ENCODE data around the gene KCNH2. TPM values are rescaled to one million over a fixed set of nuclear protein-coding genes. Genes with fewer than 3 reads are reported as not detected.
A peak's percentile ranks its signal among the peaks of the same experiment; 100 is the strongest.
"Not testable (repeated sequence)": the region's sequence is repeated elsewhere in the genome, so short reads cannot be mapped to it uniquely, and the experiment has no call there.

Gene KCNH2
- polyA plus RNA-seq, 3 donors: not detected

GRCh38 chr7:151026771-151027727 lies 48.9 kb upstream of the KCNH2 start:
- not testable (repeated sequence) for DNase-seq; H4K20me1 ChIP-seq (ENCODE audit: insufficient read depth, low read length); H3K27ac ChIP-seq (ENCODE audit: low read depth in 1 of 2, low read length in 2 of 2); H3K9me3 ChIP-seq (replicated peaks in 1 of 2; ENCODE audit: control insufficient read depth in 1 of 2, insufficient read depth in 1 of 2, low read length in 2 of 2); H3K27me3 ChIP-seq (ENCODE audit: control insufficient read depth in 2 of 2, insufficient read depth in 2 of 2, low read length in 2 of 2); H3K9me3 Mint-ChIP-seq; H3K36me3 Mint-ChIP-seq; H3K79me2 ChIP-seq (ENCODE audit: insufficient read depth, low read length); H3K36me3 ChIP-seq (replicated peaks in 1 of 2; ENCODE audit: control insufficient read depth in 1 of 2, insufficient read depth in 2 of 2, low read length in 2 of 2); H3K9ac ChIP-seq (ENCODE audit: insufficient read depth, low read length, poor library complexity, severe bottlenecking)
- Mint-ChIP-seq H3K27me3 (ENCODE audit: low read depth in 3 of 3) (peaks cover 6 to 28% (median 8%) of the 10 kb centered on the region in 3 donors), H3K4me1 (peaks cover 22% of the 10 kb centered on the region), H3K27ac (peak overlapping the region; percentile 91 to 97 (median 95)), H3K4me3 (peak overlapping the region; percentile 91 to 94)
- peaks cover 14 to 18% of the 10 kb centered on the region in 2 donors for H3K4me1 ChIP-seq (ENCODE audit: control insufficient read depth in 1 of 2, insufficient read depth in 2 of 2, low read length in 2 of 2)
- peak overlapping the region; percentile 89 for H2AFZ ChIP-seq (ENCODE audit: insufficient read depth, low read depth, low read length, poor library complexity, severe bottlenecking)
- peak overlapping the region; percentile 74 for H3K4me2 ChIP-seq (replicated peaks; ENCODE audit: extremely low read depth, low read length, poor library complexity, severe bottlenecking)
- peak overlapping the region in 1 of 3 experiments; percentile 98 for H3K4me3 ChIP-seq (replicated peaks in 1 of 3; ENCODE audit: low read depth in 2 of 3, low read length in 3 of 3)
- intact Hi-C loops (cut with micrococcal nuclease): loop anchor here in 1 of 2 donors (5.0 kb wide), 1 partner anchor 85 kb away; no protein-coding TSS in a partner anchor
- WGBS (ENCODE audit: insufficient coverage): 63% methylated on average over 7 of the region's 19 CpGs

GRCh38 chr7:151025924-151026671 lies 48.0 kb upstream of the KCNH2 start:
- Mint-ChIP-seq H3K27me3 (ENCODE audit: low read depth in 3 of 3) (peaks cover 14 to 35% (median 16%) of the 10 kb centered on the region in 3 donors), H3K27ac (peak overlapping the region in 1 of 7 donors; percentile 91), H3K4me1 (peaks cover 22% of the 10 kb centered on the region), H3K4me3 (peak overlapping the region in 1 of 2 donors; percentile 15), H3K36me3 (no peaks in the 10 kb centered on the region), H3K9me3 (peaks cover 0 to 2% (median 0%) of the 10 kb centered on the region in 7 donors)
- H3K27me3 ChIP-seq (ENCODE audit: control insufficient read depth in 2 of 2, insufficient read depth in 2 of 2, low read length in 2 of 2): peaks cover 0 to 9% of the 10 kb centered on the region in 2 donors
- 83% methylated on average over 4 of the region's 4 CpGs for WGBS (ENCODE audit: insufficient coverage)
- TF ChIP-seq CTCF (IDR thresholded peaks at IDR 0.05): no peak
- H3K4me2 ChIP-seq (replicated peaks; ENCODE audit: extremely low read depth, low read length, poor library complexity, severe bottlenecking): no peak overlapping the region
- H3K79me2 ChIP-seq (ENCODE audit: insufficient read depth, low read length): peaks cover 4% of the 10 kb centered on the region
- intact Hi-C loops (cut with micrococcal nuclease): loop anchor here in 1 of 2 donors (5.0 kb wide), 1 partner anchor 86 kb away; no protein-coding TSS in a partner anchor
- peak overlapping the region; percentile 33 for H2AFZ ChIP-seq (ENCODE audit: insufficient read depth, low read depth, low read length, poor library complexity, severe bottlenecking)
- no peak overlapping the region for H3K27ac ChIP-seq (ENCODE audit: low read depth in 1 of 2, low read length in 2 of 2)
- no peaks in the 10 kb centered on the region for H4K20me1 ChIP-seq (ENCODE audit: insufficient read depth, low read length)
- no peak overlapping the region for H3K9ac ChIP-seq (ENCODE audit: insufficient read depth, low read length, poor library complexity, severe bottlenecking)
- no peak for DNase-seq
- no peaks in the 10 kb centered on the region for H3K36me3 ChIP-seq (replicated peaks in 1 of 2; ENCODE audit: control insufficient read depth in 1 of 2, insufficient read depth in 2 of 2, low read length in 2 of 2)
- no peak overlapping the region for H3K4me3 ChIP-seq (replicated peaks in 1 of 3; ENCODE audit: low read depth in 2 of 3, low read length in 3 of 3)
- H3K9me3 ChIP-seq (replicated peaks in 1 of 2; ENCODE audit: control insufficient read depth in 1 of 2, insufficient read depth in 1 of 2, low read length in 2 of 2): no peaks in the 10 kb centered on the region
- H3K4me1 ChIP-seq (ENCODE audit: control insufficient read depth in 1 of 2, insufficient read depth in 2 of 2, low read length in 2 of 2): peaks cover 14 to 18% of the 10 kb centered on the region in 2 donors
